HG03064 (cell line): ENCODE data around the gene GDF11.
A peak's percentile ranks its signal among the peaks of the same experiment; 100 is the strongest.

Source experiments
- ATAC-seq: cut with Tn5 transposase; IDR thresholded peaks from one replicate; pipeline ENCODE4 v1.9.1; 2021; ENCODE audit warnings: low read depth; ENCODE audit not compliant: unreplicated experiment

The GDF11 gene

DNA sequence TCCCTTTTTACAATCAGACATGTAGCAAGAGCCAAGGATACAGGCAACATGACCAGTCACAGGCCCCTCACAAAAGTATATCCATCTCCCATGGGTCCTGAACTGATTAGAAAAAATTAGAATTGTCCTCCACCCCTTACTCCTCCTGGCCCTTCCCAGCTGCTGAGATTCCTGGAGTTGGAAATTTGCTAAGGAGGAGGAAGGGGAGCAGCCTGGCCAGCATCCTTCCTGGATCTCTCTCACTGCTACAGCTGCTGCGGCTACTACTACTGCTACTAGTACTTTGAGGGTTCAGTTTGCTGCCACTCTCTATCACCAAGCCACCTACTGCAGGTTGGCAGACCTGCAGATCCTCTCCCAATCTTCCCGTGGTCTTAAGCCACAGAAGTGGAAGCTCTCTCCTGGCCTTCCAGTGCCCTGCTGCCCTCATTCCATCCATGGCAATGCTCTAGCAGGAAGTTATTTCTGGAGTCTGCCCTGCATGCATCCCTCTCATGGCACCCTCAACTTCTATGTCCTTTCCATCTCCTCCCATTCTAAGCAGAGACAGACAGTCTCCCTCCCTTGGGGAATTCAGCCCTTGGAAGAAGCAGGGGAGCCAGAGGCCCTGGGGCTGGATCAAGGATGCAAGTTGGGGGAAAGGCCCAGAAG is 36.2 kb upstream of the GDF11 start:
- ATAC-seq, result no peak

DNA sequence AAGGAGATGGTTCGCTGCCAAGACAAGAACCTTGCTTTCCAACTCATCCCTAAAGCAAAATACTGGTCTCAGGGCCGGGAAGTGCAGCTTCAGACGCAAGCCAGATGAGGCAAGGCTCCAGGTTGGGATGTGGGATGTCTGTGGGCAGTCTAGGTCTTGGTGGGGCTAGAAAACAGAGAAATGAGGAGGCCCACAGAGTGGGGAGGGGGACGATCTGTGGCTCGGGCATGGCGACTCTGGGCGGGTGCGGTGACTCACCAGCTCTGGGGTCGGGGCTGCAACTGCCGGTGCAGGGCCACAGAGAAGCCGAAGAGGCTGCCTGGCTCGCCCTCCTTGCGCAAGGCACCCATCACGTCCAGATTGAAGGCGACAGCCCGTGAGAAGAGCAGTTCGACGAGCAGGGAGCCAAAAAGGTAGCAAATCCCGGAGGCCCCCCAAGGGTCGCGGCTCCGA is 35.7 kb upstream of the GDF11 start:
- ATAC-seq, result no peak

DNA sequence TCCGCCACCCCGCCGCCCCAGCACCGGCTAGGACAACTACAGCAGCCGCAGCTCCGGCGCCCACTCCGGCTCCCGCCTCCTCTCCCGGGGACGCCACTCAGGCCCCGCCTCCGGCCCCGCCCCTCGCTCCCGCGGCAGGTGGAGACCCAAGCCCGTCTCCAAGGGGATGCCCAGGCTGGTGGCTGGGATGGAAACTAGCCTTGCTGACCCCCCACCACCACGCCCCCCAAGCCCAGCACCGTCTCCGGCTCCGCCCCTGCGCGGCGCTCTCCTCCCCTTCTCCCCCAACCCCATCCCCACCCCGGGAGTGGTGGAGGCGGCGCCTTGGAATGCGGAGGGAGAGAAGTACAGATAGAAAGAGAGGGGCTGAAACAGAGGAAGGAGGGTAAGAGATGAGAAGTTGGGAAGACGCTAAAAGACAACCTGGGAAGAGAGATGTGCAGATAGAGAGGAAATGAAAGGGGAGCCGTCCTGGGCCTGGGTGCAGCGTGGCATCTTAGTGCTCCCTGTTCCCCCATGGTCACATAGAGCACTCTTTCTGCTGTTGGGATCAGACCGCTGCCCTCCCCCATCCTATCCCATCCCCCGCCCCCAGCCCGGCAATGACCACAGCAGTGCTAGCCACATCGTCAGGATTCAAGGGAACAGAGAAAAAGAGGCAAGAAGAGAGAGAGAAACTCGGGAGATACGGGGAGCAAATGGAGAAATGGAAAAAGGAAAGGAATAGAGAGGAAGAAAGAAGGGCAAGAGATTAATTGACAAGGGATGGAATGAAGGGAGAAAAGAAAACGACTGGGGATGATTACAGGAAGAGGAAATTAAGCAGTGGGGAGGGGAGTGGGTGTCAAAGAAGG is 34.9 kb upstream of the GDF11 start, which contains the start of gene ITGA7:
TSS of gene ITGA7 (minus strand) at position 64 of the 854 bp plus-strand sequence. CDS start 222 bp downstream, outside the sequence.
- ATAC-seq, result no peak

DNA sequence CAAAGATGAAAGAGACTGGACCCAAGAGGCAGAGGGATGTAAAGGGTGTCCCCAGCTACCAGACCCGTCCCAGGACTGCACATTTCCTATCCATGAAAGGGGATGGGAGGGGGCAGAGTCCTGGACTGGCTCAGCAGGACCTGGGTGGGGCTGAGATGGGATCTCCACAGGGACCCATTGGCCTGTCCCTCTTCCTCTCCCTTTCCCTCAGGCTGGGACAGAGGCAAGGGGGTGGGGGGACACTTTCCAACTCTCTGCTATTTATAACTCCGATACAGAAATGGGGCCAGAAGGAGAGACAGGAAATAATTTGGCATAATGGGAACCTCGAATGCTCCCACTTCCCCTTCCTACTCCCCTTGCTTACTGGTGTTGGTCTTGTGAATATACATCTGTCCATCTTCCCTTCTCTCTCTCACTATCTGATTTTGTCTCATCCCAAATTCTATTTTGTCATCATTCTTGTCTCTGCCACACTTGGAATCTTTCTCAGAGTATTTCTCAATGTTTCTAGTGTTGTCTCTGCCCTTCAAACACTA is 34.2 kb upstream of the GDF11 start:
- no peak for ATAC-seq

DNA sequence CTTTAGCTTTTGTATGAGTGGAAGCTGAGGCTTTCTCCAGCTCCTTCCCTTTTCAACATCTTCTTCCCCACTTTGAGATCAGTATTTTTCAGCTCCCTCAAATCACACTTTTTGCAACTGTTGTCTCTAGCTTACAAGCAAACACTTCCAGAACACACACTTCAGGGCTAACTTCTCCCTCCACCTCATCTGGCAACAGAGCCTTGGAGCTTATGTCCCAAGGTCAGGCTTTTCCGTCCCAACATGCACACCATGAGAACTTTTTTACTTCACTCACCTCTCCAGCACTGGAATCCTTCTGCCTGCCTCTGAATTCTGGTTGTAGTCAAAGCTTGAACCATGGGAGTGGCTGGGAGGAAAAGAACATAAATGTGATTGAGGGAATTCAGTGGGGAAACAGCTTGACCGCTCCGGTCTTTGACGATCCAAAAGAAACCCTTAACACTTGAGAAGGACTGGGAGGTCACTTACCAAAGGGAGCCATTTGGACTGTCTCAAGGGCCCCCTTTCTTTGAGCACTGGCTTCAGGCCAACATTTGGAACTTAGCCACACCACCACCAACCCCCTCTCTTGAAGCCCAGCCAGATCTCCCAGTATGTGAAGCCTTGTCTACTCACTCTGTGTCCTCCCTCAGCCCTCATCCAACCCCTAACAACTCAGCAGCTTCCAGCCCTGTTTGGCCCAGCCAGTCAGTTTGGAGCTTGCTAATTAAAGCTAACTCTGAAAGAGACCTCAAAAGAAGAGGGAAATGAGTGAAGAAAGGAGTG is 31.0 kb upstream of the GDF11 start:
- no peak for ATAC-seq

DNA sequence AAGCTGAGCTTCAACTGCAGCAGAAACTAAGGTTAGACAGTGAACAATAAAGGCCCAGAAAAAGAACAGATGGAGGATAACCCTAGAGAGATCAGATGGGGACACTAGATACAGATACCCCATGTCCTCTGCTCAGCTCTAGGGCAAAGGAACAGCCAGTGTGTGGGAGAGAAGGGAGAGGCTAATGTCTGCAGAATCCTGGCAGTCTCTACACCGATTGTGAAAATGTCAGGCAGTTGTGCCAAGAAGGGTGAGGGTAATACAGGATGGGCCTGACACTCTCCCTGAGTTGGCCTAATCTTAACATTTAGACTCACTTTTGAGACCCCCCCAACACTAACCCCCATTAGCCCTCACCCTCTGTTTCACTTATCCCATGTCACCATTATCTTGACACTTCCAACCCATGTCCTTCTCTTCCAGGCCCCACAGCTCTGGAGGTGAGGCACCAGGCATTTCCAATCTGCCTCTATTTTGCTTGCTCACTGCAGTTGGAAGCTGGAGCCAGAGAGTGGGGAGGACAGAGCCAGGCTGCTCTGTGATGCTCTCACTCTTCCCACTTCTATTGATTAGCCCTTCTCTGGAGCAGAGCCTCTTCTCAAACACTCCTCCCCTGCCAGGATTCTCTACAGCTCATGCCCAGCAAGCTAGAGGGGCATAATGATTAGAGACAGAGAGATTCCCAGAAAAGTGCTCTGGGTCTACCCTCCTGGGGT is 30.1 kb upstream of the GDF11 start:
- ATAC-seq, result no peak

DNA sequence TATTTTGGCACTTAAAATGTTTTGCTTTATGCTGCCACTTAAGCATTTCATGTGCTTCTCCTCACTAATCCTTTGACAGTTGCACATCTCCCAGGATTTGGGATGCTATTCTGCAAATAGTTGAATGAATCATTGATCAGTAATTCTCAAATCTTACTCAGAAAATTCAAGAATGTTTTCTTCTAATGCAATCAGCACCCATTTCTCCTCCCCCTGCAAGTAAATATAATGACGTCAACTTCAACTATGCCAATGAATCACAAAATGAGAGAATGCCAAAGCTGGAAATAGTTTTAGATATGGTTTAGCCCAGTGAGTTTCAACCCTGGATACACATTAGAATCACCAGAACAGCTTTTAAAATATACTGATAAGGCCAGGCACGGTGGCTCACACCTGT is 29.2 kb upstream of the GDF11 start:
- no peak for ATAC-seq

DNA sequence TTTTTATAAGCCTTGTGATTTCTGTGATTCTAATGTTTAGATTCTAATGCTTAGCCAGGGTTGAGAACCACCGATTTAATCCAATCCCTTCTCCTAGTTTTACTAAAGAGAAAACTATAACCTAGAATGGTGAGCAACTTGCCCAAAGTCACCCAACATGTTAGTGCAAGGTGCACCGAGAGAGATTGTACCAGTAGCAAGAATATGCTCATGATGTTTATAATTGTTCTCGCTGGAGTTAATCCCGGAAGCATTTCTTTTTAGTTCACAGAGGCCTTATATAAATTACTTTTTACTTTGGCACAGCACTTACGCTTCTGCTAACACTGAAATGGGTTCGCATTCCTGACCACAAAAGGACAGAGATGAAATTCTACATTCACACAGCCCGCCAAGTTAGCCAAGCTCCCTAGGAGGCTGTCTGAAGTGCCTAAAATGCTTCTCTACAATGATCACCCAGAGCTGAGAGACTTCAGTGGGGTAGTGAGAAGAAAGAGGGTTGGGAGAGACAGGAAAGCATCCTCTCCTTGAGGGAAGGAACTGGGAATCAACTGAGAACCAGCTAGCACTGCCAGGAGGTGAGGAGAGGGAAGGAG is 27.7 kb upstream of the GDF11 start:
- ATAC-seq, result no peak

DNA sequence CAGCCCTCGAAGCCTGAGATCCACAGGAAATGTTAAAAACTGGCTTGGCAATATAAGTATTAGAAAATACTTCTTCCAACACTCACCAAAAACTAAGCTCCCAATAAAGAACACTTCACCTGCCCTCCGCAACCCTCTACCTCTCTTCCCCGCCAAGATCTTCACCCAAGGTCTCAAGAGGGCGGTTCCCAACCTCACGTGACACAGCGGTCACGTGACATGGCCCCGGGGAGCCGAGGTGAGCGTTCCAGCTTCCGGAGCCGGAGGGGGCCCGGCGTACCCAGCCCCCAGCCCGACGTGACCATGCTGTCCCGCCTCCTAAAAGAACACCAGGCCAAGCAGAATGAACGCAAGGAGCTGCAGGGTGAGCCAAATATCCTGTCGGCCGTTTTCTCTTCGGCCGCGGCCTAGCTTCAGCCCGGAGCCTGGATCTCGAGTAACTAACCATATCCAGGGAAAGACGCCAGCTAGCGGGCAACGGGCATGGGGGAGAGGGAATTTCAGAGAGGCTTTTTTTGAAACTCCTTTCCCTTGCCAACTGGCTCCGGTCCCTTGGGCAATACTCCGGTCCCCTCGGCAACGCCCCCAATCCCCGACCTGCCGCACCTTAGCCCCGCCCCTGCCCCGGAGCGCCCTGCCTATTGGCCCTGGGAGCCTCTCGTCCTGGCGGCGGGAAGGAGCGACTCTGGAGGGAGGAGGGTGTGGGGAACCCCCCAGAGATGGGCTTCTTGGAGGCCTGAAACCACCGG is 26.9 kb upstream of the GDF11 start, which contains the start of gene BLOC1S1:
TSS of gene BLOC1S1 (plus strand) at position 214 of the 749 bp plus-strand sequence. CDS start at position 220, 6 bp downstream.
- peak; percentile 84 for ATAC-seq

DNA sequence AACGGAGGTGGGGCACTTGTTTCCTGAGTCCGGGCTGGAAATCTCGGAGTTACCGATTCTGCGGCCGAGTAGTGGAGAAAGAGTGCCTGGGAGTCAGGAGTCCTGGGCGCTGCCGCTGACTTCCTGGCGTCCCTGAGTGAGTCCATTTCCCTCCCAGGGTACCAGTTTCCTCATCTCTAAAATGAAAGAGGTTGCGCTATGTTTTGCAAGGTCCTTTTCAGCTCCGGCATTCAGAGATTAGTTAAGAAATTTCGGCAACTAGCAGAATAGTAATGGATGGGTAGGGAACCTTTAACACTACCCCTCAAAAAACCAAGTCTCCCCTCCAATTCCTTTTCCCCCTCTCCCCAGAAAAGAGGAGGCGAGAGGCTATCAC is 26.4 kb upstream of the GDF11 start:
- ATAC-seq, result no peak

DNA sequence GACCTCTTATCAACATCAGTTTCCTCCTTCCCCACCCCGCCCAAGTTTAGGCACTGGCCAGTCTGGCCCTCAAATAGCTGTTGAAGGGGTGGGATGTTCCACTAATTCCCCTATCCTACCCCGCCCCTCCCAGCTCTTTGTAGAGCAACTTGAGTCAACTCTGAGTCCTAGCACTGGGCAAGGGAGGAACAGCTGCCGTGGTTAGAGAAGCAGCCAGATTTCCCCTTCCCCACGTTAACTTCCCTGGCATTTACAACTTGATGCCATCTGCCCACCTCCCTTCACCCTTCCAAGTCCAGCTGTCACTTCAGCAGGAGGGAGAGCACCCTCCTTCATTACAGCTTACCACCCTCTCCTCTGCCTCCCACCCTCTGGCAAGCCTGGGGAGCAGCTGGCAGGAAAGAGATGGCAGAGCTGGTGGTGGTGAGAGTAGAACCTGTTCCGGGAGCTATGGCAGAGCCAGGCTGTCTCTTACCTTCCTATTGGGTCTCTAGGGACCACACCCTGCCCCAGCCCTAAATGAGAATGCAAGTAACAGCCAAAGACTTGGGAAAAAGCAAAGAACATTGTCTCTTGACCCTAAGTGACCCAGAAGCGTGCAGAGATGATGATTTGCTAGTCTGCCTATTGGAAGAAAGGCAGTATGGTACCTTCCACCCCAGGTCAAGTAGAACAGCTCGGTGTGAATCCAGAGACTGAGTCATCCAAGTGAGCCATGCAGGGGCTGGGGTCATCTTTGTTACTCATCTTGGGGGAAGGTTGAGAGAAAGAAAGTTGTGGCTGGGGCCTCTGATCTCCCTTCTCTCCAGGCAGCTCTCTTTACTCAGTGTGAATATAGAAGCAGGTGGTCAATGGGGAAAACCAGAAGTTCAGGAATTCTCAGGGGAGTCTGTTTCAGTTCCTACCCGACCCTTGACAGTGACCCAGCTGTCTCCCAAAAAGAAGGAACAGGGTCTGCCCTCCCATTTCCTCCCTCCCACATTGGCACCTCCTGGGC is 25.6 kb upstream of the GDF11 start:
- ATAC-seq, result no peak

DNA sequence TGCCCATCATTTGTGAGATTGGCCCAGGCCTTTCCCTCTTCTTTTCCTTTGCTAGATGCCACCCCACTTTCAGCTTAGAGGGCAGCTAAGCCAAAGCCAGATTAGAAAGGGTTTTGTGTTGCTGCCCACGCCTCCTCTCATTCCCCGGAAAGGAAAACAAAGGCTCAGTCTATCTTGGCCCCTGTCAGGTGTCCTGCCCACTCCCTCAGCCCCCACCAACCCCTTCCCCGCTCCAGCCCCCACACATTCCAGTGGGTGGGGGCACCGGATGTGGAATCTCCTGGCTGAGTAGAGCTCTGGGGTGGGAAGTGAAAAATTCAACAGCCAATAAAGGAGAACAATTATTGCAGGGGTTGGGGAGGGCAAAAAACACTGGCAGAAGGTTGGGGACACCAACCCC is 24.9 kb upstream of the GDF11 start:
- no peak for ATAC-seq

DNA sequence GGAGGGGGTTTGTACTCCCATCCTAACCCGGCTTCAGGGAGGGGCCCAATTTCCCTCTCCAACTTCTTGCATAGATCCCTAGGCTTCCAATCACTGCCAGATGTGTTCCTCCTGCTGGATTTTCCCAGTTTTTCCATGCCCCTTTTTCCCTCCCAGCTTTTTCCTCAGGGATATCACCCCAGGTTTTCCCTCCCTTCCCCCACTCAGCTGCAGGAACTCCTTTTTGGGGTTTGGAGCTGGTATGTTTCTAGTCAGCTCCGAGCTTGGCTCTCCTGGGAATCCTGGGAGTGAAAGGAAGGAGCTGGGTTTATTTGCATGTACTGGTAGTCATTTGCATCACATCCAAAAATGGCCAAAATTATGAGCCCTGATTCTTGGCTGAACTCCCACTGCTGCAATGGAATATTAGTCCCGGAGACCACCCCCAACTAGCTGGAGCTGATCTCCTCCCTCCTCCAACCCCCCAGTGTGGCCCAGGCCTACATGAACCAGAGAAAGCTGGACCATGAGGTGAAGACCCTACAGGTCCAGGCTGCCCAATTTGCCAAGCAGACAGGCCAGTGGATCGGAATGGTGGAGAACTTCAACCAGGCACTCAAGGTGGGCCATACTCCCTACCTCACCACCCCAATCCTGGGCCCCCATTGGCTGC is 24.2 kb upstream of the GDF11 start:
- ATAC-seq, result no peak

DNA sequence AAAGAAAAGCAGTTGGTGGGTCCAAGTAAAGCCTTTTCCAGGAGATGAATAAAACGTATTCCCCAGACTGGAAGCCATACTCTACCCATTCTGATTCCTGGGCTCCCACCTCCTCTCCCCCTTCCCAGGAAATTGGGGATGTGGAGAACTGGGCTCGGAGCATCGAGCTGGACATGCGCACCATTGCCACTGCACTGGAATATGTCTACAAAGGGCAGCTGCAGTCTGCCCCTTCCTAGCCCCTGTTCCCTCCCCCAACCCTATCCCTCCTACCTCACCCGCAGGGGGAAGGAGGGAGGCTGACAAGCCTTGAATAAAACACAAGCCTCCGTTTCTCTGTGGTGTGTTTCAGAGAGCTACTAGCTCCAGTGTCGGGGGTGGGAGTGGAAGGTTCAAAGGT is 23.6 kb upstream of the GDF11 start:
- no peak for ATAC-seq

DNA sequence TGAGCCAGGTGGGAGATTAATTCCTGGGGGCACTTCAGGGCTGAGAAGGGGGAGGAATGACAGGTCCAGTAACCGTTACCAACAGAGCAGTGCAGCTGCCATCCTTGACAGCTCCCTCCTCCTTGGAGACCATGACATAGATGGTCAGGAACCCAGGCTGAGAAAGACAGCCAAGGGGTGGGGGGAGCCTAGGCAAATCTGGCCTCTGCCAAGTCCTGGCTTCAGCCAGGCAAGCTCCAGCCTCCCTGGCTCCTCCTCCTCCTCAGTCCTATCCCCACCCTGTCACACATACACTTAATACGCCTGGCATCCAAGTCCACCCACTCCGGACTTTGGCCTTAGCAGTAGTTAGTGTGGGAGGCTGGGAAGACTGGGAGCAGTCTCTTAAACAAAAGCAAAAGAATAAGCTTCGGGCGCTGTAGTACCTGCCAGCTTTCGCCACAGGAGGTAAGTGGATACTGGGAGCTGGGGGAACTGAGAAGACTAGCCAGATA is 22.8 kb upstream of the GDF11 start, which contains the start of gene RDH5:
TSS of gene RDH5 (plus strand) at position 323 of the 494 bp plus-strand sequence. CDS start 792 bp downstream, outside the sequence.
- ATAC-seq, result no peak

DNA sequence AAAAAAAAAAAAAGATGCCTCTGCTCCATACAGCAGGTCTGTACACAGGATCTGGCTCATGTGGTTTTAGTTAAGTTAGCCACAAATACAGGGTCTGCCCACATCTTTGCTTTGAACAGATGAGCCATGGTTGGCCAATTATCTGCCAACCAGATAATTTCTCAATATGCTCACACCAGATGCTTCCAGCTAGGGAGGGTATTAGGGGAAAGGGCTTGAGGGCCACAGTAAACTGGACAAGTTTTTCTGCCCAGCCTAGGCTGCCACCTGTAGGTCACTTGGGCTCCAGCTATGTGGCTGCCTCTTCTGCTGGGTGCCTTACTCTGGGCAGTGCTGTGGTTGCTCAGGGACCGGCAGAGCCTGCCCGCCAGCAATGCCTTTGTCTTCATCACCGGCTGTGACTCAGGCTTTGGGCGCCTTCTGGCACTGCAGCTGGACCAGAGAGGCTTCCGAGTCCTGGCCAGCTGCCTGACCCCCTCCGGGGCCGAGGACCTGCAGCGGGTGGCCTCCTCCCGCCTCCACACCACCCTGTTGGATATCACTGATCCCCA is 22.0 kb upstream of the GDF11 start:
- ATAC-seq, result no peak
